Mesothelial cell of epicardium (in vitro differentiated cells): Measurements from ENCODE around the gene RAB38. TPM values are rescaled to one million over a fixed set of nuclear protein-coding genes. Genes with fewer than 3 reads are reported as not detected.

Source experiments
- DNase-seq, 2 experiments: peaks; one replicate each; pipeline ENCODE4 v3.0.0; 2021; ENCODE audit warnings: low spot score in 2 of 2; ENCODE audit not compliant: unreplicated experiment in 2 of 2
- H3K27ac Mint-ChIP-seq: 2 replicates; pipeline ENCODE4 v1.8.0; 2021; ENCODE audit warnings: mixed read lengths
- H3K27me3 Mint-ChIP-seq: 2 replicates; pipeline ENCODE4 v1.8.0; 2021; ENCODE audit warnings: low read depth, mixed read lengths
- H3K36me3 Mint-ChIP-seq: 2 replicates; pipeline ENCODE4 v1.8.0; 2021; ENCODE audit warnings: mixed read lengths
- H3K4me1 Mint-ChIP-seq: 2 replicates; pipeline ENCODE4 v1.8.0; 2021; ENCODE audit warnings: mixed read lengths
- H3K4me3 Mint-ChIP-seq: 2 replicates; pipeline ENCODE4 v1.8.0; 2021; ENCODE audit warnings: mild to moderate bottlenecking, moderate library complexity, mixed read lengths
- H3K9me3 Mint-ChIP-seq: 2 replicates; pipeline ENCODE4 v1.8.0; 2021; ENCODE audit warnings: mixed read lengths
- CTCF ChIP-seq: fragments of 200-600 bp; sonication (generic); IDR thresholded peaks from one replicate; pipeline ENCODE4 v1.5.0; 2021; ENCODE audit warnings: antibody characterized with exemption; ENCODE audit not compliant: unreplicated experiment
- total RNA-seq: library from RNA; stranded (reverse); gene quantifications from 3 replicates; pipeline ENCODE4 v1.2.1, GENCODE V29; 2021

Gene RAB38
- total RNA-seq, 1 donor from 2014 or later: 44.3 TPM

- no peak for DNase-seq
- Mint-ChIP-seq H3K36me3 (peaks cover 41% of the 10 kb centered on the region), H3K9me3 (peaks cover 54% of the 10 kb centered on the region), H3K4me1 (peaks cover 28% of the 10 kb centered on the region), H3K27ac (no peak overlapping the region), H3K4me3 (no peak overlapping the region), H3K27me3 (no peaks in the 10 kb centered on the region)
- no peak for TF ChIP-seq CTCF
Measured at GRCh38 chr11:88193278-88193677, 18.0 kb upstream of the RAB38 start.

- TF ChIP-seq CTCF: no peak
- H3K27me3 Mint-ChIP-seq: no peaks in the 10 kb centered on the region
- H3K4me3 Mint-ChIP-seq: no peak overlapping the region
- peaks cover 21% of the 10 kb centered on the region for H3K36me3 Mint-ChIP-seq
- H3K27ac Mint-ChIP-seq: peak overlapping the region; percentile 93
- H3K9me3 Mint-ChIP-seq: peaks cover 29% of the 10 kb centered on the region
- no peak for DNase-seq
- peaks cover 44% of the 10 kb centered on the region for H3K4me1 Mint-ChIP-seq
Measured at GRCh38 chr11:88188932-88189253, 13.7 kb upstream of the RAB38 start.

DNA sequence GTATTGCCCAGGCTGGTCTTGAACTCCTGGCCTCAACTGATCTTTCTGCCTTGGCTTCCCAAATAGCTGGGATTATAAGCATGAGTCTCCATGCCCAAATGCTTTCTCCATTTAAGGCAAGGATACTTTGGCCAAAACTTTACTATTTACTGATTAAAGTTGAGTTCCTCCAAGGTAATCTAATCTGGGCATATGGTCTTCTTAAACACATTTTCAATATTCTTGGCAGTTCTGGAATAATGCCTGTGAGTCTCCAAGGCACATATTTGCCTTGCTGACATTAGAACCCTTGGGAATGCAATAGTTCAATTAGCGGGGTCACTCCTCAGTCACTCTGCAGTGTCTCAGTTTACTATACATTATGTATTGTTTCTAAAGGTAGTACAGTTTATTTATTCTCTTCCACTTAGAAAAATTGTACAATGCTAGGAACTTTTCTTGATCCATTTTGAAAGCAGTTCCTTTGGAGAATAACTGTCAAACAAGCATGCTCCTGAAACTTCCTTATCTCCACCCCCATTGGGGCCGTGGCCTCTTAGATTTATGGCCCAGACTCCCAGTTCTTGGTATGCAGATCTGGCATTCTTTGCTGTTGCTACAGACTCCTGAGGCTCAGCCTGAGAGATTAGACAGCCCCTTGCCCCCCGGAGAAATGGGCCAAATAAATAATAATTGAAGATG, 13.1 kb upstream of the RAB38 start:
- Mint-ChIP-seq H3K27me3 (no peaks in the 10 kb centered on the region), H3K4me1 (peaks cover 47% of the 10 kb centered on the region), H3K9me3 (peaks cover 24% of the 10 kb centered on the region), H3K36me3 (peaks cover 19% of the 10 kb centered on the region), H3K4me3 (no peak overlapping the region), H3K27ac (peak overlapping the region; percentile 93)
- TF ChIP-seq CTCF: no peak
- DNase-seq: peak; percentile 50 to 74

DNA sequence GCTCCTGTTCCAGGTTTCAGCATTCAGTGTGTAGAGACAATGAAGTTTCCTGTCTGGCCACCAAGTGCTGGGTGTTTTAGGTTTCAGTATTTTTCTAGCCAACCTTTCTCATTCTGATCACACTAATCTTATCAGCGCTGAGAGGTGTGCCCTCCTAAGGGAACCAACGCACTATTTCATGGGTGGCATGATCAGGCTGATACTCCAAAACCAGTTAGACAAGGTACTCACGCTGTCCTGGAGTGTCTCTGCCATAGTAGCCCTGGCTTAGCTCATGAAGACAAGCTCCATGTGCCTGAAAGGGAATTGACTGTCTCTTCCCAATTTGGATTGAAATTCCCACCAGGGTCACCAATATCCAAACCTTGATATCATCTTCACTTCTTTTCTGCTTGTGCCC, 8.0 kb upstream of the RAB38 start:
- H3K9me3 Mint-ChIP-seq: peaks cover 16% of the 10 kb centered on the region
- H3K36me3 Mint-ChIP-seq: peaks cover 14% of the 10 kb centered on the region

DNA sequence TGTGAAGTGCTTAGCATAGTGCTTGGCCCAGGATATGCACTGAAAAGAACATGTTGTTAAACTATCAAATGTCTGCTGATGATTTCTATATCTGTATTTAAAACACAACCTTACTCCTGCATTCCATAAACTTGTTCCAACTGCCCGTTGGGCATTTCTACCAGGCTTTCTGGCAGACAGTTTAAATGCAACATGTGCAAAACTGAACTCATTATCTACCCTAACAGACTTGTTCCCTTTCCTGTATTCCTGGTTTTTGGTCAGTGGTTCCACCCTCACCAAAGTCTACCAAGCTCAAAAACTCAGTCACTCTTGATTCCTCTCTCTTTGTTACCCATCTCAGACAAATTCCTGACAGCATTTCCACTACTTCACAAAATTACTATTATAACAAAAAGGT, 6.5 kb upstream of the RAB38 start:
- Mint-ChIP-seq H3K4me3 (no peak overlapping the region), H3K27ac (peak overlapping the region; percentile 75), H3K36me3 (peaks cover 8% of the 10 kb centered on the region), H3K27me3 (no peaks in the 10 kb centered on the region), H3K9me3 (peaks cover 8% of the 10 kb centered on the region), H3K4me1 (peaks cover 54% of the 10 kb centered on the region)
- TF ChIP-seq CTCF: no peak
- no peak for DNase-seq

More for the DNA sequence above, 8.0 kb upstream of the RAB38 start:
- peak overlapping the region; percentile 41 for H3K27ac Mint-ChIP-seq
- H3K4me3 Mint-ChIP-seq: no peak overlapping the region
- TF ChIP-seq CTCF: no peak
- no peak for DNase-seq
- peaks cover 60% of the 10 kb centered on the region for H3K4me1 Mint-ChIP-seq
- H3K27me3 Mint-ChIP-seq: no peaks in the 10 kb centered on the region
